GM20431 (cell line): ENCODE data around the gene ZEB2.

Experiments used
- in situ Hi-C: fragments of 300-500 bp; cut with MseI, MboI; formaldehyde crosslinking; loops from one replicate; pipeline ENCODE4 v1.15.0; 2020; ENCODE audit warnings: low sequenced_read_pairs; ENCODE audit not compliant: unreplicated experiment

Gene ZEB2

DNA sequence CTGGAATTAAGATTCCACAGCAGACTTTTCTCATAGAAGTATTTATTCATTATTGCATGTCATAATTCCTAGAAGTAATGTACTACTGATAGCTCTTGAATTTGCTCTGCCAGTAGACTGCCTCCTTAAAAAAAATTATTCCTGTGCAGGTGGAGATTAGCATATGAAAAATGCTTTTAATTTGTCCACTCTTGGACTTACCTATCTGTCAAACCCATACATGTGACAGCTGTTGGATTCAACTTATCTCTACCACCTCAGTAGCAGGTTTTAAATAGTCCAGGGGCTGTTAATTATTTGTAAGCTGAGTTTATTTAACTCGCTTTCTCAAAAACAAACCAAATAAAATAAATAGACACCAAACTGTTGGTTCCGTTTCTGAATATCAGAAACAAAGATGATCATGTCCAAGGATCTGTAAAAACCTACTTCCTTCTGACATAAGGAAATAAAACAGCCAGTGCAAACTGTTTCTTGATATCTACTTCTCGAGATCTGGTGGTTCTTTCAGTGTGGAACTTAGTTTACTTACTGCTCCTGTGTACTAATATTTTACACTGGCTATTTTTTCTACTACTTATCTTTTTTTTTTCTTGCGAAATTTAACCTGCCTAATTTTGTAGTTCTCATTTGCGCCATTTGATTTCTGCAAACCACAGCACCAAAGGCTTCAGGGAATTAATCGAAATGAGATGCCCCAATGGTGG, 44.2 kb downstream of the ZEB2 start:
- in situ Hi-C loops = no loop called here

DNA sequence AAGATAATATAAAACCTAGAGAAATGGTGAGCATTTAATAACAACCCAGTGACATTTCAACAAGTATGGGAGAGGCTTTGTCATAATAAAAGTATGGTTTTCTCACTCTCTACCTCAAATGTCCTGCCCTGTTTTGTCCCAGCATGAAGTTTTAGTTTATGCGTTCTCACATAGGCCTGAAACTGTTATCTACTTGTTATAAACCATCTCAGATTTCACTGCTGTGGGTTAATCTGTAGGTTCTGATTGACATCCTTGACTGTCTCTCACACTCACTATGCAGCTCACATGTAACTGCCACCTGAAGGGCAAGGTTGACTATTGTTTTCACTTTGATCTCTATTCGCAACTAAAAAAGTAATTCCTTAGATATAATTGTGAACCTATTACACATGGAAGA, 44.9 kb downstream of the ZEB2 start:
- in situ Hi-C loops = no loop called here

DNA sequence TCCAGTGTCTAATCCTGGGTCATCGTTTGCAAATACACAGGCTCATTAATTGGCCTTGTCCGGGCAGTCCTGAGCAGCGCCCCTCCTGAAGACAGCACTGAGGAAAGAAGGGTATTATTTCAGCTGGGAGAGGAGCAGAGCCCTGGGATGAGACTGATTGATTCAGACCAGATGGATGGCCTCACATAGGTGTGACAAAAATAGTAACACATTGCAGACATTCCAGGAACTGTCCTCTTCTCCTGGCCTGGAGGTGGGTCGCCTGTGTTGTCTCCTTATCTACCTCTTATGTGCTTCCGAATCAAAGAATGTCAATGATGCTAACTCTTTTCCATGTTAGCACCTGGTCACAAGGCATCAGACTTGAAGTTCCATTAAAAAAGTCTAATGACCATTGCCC, 45.9 kb downstream of the ZEB2 start:
- in situ Hi-C loops = no loop called here

DNA sequence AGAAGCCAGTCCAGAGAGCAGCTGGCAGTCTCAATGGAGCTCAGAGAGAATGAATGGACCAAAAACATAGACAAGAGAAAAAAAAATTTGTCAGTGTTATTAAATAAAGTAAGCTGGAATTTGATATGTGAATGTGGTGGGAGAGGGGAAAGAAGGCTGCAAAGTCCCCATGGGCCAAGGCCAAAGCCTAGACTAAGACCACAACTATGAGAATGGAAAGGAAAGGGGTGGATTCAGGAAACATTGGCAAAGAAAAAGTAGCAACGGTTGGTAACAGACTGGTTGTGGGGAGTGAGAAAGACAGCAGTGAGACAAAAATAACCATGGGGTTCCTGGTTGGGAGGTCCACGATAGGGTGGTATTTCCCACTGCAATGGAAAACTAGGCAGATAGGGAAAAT, 47.0 kb downstream of the ZEB2 start:
- in situ Hi-C loops = no loop called here

DNA sequence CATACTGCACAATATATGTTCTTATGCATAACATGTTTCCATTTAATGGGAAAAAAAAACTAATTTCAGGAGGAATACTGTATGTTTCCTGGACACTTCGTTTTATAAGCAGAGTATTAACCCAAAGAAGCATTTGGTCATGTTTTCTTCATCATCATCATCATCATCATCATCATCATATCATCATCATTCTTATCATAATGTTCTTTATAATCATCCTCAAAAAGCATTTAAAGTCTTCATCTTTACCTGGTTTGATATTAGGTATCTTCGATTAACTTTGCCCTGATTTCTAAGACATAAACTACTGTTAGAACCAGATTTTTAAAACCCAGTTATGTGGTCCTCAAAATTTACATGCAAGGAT, 47.9 kb downstream of the ZEB2 start:
- in situ Hi-C loops = no loop called here

DNA sequence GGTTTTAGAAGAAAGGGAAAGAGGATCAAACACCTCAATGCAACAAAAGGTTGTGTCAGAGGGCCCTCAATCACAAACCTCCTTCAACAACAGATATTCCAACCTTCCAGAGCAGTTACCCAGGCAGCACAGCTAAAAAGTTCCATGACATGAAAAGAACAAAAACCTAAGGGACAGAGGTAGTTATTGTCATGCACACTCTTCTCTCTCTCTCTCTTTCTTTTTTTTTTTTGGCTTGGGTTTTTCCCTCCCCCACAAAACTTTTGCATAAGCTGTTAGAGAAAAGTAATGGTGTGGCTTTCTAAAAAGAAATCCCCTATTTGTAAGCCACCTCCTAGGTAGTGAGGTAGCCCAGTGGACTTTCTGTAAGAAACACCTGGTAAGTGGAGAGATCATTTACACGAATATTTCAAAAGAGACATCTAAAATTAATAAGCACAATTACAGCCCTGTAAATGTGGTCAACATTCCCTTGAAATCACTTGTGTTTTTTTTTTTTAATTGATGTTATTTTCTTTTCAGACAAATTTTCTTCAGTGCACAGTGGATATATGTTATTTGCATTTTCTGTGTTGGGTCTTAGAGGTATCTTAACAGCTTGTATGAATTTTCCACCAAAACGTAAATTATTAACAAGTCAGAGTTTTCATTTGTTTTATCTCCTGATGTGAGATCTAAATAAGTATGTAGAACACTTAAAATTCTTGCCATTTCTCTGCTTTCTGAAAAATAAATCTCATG, 48.4 kb downstream of the ZEB2 start:
- in situ Hi-C loops = no loop called here

DNA sequence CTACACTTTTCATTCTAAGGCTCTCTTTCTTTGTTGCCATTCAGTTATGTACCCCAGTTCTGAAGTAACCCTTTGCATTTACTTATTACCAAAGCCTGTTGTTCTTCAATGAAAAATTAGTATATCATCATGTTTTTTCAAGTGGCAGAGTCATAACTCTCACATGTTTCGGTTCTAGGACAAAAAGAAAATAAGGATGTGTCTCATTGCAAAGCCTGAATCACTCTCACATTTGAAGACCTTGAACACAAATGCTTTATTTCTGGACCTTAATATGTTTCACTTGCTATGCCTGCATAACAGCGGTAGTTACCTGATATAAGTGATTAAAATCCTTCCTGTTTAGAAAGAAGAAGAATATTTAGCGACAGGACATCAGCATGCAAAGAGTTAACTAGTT, 49.1 kb downstream of the ZEB2 start:
- in situ Hi-C loops = no loop called here

DNA sequence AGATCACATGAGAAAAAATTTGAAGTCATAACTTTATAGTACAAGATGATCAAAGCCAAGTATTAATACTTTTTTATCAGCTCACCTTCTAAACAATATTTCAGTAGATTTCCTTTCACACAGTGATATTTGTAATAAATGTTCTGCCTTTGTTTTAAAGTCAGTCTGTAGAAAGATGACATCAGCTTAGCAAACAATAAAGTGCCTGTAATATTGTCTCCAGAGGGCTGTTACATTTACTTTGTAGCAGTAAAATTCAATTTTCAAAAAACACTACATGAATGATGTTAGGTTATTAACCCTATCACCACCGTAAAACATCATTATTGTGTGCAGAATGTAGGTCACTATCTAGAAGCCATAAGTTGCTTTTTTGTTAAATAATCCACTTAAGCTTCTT, 49.6 kb downstream of the ZEB2 start:
- in situ Hi-C loops = no loop called here

DNA sequence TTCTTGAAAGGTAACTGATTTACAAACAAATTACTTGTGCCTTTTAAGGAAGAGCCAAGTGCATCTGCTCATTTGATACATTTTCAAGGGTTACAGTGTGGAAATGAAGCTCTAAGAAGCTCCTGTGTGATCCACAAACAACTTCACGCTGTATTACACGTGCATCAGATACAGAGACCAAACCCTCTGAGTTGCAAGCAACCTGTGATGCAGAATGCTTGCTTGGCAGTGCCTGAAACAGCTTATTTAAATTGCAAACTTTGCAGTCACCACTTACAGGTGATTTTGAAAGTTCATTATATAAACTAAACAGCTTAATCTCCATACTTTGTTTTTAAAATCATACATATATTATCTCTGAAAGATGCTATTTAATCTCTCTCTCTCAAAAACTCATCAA, 50.1 kb downstream of the ZEB2 start:
- in situ Hi-C loops = no loop called here

DNA sequence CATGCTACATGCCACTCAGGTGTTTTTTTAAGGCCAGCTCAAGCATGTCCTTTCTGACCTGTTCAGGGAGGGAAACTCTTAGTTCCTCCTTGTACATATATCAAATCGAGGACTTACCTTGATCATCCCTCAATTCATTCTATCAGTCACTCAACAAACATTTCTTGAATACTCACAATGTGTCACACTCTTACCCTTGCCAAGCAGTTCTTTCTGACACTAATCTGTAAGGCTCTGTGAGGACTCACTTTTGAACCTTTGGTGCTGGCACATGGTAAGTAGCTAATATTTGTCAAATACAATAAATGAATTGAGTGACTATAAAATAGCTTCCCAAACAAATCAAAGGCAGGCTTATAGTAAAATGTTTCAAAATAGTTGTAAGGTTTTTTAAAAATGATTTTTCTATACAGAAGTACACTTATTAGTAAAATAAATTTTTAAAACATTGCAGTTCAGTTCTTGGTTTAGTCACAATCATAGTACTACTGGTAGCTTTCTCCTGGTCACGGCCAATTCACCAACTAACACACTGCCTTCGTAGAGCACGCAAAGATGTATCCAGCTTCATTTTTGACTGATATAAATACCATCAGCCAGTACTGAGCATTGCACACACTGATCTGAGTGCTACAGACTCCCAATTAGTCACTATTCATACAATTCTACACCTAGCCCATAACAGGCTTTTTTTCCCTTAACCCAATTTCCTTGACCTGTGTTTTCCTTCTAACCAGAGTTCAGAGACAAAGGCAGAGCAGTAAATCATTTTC, 50.9 kb downstream of the ZEB2 start:
- in situ Hi-C loops = no loop called here

DNA sequence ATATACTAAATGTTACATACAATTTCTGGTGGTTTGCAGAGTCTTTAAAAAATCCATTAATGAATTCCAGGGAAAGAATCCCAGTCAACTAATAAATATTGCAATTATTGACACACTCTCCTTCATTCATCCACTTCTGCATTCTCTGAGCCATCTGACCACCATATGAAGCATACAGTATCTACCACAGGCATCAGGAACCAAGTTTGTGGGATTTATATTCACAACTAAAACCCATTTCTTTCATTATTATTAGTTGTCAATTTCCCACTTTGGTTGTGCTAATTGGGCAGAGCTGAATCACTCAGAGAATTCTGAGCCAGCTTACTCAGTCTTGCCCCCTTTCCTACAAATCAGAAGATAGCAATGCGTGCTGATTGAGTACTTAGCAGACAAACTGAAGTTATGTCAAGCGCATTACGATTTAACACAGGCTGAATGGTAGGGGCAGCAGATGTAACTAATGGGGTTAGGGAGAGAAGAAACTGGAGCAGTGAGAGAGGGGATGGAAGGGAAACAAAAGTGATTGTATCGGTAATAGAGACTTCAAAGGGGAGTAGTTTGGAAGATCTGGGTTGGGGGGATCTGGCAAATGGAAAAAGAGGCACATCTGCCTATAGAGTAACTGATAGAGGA, 52.3 kb downstream of the ZEB2 start:
- in situ Hi-C loops = no loop called here

DNA sequence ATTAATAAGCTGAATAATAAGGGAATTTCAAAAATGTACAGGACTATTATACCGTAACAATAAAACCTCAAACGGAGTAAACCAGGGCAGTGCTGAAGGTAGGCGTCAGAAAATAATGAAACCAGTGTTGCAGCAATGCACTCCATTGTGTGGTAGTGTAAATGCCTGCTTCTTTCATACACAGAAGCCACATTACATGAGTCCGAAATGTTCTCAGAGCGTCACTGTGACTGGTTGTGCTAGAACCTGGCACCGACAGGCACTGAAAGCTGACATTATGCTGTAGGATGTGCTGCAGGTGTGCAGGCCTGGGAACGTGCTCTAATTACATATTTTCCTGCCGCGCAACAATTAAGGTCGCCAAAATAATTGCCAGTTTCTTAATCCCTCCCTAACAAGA, 53.3 kb downstream of the ZEB2 start:
- in situ Hi-C loops = no loop called here

DNA sequence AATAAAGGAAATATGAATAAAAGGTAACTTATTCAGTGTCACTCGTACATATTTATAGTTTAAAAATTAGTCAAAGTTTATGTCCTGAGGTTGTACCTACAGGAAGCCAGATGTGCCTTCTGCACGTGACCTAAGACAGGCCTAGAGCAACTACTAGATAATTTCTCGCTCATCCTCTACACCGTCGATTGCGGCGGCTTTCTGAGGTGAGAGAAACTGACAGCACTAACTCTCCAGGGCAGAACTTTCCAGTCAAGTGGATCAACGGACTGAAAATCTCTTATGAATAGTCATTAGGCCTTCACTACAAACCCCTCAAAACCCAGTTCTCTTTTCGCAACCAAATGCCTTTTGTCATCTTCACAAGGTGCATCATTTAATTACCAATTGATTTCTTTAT, 54.2 kb downstream of the ZEB2 start:
- in situ Hi-C loops = no loop called here

DNA sequence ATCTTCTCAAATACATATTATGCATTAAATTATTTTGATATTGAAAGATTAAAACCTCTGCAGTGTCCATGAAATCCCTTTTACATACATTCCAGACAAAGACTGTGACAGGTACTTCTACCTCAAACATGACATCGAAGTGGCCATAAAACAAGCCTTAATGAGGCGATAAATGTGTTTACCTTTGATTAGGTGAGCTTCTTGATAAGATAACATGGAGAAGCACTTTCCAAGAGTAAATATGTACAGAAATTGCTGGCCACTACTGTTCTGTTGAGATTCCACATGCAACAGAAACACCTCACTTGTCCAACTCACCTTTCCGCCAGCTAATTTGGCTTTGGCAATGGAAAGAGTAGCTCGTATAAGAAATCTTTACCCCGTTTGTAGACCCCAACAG, 55.2 kb downstream of the ZEB2 start:
- in situ Hi-C loops = no loop called here

DNA sequence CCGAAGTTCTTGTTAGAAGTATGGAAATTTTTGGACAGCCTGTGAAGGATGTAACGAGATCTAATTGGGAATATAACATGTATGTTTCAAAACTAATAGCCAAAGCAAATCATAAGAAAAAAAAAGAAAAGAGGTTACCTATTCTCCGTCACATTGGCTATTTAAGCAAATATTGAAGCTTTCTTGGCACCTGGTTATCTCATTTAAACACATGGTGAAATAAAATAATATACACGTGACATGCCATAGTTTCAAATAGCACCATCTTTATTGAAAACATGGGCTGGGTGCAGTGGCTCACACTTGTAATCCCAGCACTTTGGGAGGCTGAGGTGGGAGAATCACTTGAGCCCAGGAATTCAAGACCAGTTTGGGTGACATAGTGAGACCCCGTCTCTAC, 56.7 kb downstream of the ZEB2 start:
- in situ Hi-C loops = no loop called here

DNA sequence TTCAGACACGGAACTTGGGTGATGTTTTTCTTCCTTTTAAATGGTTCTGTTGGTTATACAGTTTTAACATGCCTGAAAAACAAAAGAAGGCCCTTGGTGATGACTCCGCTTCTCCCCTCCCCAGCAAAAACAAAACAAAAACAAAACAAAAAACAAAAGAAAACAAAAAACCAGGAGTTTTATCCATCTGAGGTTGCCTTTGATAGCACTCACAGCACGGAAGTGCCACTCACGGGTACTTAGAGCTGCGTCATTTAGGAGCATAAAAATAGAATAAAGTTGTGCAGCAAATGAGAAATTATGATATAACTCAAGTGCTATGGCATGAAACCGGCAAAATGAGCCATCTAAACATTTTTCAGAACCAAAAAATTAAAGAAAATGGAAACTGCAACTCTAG, 57.7 kb downstream of the ZEB2 start:
- in situ Hi-C loops = no loop called here

DNA sequence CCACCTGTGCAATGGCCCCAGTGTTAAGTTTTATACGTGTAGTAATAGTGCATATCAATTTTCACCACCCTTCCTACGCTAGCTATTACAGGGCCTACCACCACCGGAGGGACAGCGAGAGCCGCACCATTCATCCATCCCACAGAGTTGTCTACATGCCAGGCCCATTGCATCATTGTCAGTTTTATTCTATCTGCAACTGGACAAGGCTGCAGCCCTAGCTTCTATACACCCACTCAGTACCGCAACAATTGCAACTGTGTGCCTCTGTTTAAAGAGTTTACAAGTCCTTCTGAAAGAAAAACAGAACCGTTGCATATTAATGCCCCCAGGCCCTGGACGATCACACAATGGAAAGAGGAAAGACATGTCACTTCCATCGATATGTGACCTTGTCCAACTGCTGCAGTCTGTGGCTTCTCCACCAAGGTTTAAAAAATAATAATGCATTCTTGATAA, 58.6 kb downstream of the ZEB2 start:
- in situ Hi-C loops = no loop called here

DNA sequence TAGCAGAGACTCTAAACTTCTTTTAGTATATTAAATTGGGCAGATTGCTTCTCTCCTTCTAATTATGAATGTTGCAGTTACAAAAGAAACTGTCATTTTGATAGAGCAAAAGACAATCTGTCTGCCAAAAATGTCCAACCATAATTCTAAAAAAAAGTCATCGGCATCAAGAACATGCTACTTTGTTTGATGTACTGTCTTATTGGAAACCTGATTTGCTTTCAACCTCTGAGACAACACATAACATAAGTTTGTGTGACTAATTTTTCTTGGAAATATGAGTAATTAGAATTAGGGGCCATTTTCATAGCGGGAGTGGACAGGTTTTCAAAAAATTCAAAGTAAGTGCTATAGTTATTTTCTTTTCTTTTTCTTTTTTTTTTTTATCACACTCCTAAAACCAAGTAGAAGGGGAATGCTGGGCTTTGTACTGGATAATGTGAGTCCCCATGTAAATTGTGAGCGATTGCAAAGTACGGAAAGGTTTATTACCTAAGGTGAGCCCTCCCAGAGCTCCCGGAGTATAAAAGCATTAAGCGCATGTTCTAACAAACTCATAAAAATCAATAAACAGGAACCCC, 59.1 kb downstream of the ZEB2 start:
- in situ Hi-C loops = no loop called here

DNA sequence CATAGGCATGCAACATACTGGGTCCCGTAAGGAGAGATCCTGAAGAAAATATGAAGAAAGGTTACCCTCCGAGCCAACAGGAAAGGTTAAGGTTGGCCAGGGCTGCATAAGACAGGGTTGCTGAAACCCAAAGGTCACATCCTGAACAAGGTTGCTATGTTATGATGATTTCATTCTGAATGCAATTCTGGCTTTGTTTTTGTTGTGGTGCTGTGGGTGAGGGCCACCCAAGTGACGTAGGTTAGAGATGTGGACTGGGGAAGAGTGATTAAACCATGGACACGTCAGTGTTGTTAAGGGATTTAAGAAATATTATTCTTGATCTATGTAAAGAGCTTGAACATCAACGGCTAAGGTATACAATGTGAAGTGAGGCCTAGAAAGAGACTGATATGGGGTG, 60.0 kb downstream of the ZEB2 start:
- in situ Hi-C loops = no loop called here

DNA sequence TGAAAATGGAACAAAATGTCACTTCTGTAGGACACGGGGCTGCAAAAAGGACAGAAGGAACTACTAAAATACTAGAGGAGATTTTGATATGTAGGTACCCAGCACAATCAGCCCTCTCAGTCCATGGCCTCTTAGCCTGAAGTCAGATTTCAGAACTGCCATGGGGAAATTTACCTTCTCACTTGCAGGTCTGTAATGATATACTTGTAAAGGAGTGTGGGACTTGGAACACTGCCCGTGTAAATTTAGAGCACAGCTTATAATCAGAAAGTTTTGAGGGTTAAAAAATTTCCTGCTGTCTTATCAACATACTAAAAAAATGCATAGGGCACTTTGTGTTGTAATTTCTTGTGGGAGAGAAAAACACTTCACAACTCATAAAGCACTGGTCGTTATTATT, 60.6 kb downstream of the ZEB2 start:
- in situ Hi-C loops = no loop called here
